GM19455 (cell line): Measurements from ENCODE around the gene LRRC3.
"Not testable (repeated sequence)": the region's sequence is repeated elsewhere in the genome, so short reads cannot be mapped to it uniquely, and the experiment has no call there.

Experiments
- ATAC-seq: cut with Tn5 transposase; IDR thresholded peaks from one replicate; pipeline ENCODE4 v1.9.1; 2021; ENCODE audit not compliant: unreplicated experiment

Gene LRRC3

GRCh38 chr21:44495611-44496563 lies 40.6 kb downstream of the LRRC3 start:
- ATAC-seq = no peak

GRCh38 chr21:44496564-44497550 lies 41.5 kb downstream of the LRRC3 start:
- no peak for ATAC-seq

DNA sequence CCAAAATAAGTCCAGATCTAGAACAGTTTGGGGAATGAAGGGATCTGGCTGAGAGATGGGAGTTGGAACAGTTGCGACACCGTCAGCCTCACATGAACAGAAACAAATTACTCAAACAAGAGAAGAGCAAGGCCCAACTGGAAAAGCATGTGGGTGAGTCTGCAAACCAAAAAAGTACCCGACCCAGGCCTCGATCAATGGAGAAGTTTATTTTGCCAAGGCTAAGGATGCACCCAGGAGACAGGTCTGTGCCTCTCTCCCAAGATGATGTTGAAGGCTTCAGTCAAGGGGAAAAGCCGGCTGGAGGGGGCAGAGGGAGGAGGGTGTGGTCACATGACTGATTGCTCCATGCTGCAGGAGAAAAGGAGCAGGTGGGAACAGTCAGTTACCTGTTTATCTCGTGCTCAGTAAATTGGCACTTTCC lies 42.4 kb downstream of the LRRC3 start:
- no peak for ATAC-seq

DNA sequence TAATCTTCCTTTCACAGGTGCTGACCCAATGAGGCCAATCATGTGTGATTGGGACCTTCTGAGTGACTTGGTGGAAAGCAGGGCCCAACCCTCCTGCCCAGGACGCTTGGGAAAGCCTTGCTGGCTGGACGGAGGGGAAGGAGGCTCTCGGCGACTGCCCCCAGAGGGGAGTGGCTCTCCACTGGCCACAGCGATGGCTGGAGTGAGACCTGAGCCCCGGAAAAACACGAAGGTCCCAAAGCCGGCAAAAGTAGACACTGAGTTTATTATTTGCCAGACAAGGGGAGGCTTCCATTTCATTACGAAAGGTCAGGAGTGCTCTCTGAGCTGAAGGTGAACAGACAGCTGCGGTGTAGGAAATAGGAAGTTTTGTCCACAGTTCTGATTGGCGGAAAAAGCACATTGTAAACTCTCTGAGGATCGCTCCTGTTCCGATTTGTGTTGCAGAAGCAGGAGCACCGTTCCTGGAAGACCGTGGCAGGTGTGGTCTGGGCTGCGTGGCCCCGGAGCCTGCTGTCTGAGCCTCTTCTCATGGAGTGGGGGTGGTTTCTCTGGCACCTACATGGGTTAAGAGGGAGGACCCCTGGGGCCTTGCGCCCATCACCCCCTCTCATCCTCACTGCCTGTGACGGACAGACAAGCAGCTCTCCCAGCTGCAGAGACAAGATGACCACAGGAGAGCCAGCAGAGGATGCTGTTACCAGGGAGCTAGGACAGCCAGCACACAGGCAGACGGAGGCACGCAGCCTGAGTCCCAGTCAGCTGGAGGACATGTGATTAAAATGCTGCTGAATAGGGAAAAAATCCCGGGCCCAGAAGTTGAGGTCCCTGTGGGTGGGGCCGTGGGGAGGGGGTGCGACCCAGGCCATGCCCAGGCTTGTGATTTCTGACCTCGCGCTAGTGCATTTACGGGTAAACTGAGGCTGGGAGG lies 43.2 kb downstream of the LRRC3 start:
- ATAC-seq = no peak

- no peak for ATAC-seq
Measured at GRCh38 chr21:44499211-44499560, 43.9 kb downstream of the LRRC3 start.

DNA sequence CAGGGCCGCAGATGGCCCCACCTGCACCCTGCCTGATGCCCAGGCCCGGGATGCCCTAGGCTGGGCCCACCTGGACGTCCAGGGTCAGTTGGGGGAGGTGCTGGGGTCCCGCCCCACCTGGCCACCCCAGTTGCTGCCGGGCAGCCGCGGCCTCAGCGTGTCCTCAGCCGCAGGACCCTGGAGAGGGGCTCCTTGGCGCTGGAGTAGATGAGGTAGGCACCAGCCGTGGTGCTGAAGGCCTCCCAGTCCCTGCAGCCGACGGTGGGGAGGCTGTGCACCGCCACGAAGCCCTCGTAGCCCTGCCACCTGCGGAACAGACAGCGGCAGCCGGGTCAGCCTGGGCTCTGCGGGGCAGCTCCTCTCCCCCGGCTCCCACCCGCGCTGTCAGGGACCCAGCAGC lies 44.3 kb downstream of the LRRC3 start:
- no peak for ATAC-seq

DNA sequence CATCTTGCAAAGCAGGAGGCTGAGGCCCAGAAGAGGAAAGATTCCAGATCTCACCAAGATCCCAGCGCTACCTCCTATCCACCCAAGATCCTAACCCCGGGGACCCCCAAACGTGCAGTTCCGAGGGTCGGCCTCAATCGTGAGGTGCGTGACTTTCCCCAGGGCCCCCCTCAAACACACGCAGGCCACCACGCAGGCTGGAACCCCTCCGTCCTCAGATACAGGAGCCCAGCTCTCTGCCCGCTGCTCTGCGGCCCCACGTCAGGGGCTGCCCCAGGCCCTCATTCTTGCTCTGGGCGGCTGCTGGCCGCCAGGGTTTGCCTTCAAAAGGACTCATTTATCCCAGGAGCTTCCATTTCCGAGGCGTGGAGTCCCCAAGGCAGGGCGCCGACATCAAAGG lies 44.8 kb downstream of the LRRC3 start:
- ATAC-seq = no peak

- ATAC-seq = no peak
Measured at GRCh38 chr21:44502171-44502958, 47.1 kb downstream of the LRRC3 start.

GRCh38 chr21:44503006-44503889 lies 47.9 kb downstream of the LRRC3 start:
- ATAC-seq = not testable (repeated sequence)

DNA sequence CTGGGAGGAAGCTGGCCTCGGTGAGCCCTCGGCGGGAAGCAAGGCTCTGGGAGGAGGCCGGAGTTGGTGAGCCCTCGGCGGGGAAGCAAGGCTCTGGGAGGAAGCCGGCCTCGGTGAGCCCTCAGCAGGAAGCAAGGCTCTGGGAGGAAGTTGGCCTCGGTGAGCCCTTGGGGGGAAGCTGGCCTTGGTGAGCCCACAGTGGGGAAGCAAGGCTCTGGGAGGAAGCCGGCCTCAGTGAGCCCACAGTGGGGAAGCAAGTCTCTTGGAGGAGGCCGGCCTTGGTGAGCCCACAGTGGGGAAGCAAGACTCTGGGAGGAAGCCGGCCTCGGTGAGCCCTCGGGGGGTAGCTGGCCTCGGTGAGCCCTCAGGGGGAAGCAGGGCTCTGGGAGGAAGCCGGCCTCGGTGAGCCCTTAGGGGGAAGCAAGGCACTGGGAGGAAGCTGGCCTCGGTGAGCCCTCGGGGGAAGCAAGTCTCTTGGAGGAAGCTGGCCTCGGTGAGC lies 48.6 kb downstream of the LRRC3 start:
- no peak for ATAC-seq

- no peak for ATAC-seq
Measured at GRCh38 chr21:44505673-44506278, 50.5 kb downstream of the LRRC3 start.

- no peak for ATAC-seq
Measured at GRCh38 chr21:44506279-44507255, 51.3 kb downstream of the LRRC3 start.

- no peak for ATAC-seq
Measured at GRCh38 chr21:44507673-44508425, 52.5 kb downstream of the LRRC3 start.

DNA sequence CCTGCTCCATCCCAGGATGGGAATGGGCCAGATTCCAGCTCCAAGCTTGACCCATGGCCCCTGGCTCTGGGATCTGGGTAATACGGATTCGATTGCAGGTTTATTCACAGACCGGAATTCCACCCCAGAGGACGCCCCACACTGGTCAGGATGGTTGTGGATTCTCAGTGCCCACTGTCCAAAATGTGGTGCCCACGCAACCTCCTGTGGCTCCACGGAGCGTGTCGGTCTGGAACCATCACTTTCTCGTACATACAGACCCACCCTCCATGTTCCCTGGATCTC lies 53.1 kb downstream of the LRRC3 start:
- no peak for ATAC-seq

DNA sequence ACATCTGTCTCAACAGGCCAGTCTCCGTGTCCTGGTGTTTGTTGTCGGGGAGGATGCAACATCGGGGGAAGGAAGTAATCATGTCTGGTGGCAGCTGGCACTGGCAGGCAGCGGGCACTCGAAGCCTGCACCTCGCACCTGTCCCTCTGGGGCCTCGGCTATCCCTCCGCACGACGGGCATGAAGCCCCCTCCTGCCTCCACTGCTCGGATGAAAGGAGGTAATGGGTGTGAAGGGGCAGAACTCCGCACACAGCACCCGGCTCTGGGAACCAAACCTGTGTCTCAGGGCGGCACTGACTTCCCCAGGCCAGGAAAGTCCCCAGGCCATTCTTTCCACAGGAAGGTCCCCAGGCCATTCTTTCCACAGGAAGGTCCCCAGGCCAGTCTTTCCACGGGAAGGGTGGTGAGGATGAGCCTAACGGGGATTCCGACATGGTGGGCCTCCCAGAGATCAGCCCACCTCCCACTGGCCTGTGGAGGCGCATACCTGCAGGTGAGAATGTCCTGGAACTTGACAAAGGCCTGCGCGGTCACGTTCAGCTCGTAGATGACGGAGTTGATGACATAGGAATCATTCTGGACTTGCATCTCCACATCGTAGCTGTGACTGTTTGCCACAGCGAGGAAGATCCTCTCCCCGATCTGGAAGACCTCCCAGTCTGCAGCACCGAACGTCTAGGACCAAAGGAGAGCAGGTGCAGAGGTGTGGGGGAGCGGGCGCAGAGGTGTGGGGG lies 53.6 kb downstream of the LRRC3 start:
- ATAC-seq = no peak

DNA sequence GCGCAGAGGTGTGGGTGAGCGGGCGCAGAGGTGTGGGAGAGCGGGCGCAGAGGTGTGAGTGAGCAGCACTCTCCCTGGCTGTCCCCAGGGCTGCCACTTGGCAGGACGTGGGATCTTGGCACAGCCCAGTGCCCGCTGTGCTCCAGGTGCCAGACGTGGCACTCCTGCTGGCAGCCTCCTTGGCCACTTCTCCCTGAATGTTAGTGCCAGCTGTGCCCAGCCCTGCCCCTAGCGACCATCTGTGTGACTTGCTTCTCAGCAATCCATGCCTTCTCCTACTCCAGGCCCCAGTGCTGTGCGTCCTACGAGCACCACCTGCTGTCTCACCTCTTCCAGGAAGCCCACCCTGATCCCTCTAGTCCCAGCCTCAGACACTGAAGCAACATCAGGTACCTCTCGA lies 54.2 kb downstream of the LRRC3 start:
- no peak for ATAC-seq
